ENCODE measurements around the gene UMODL1. TPM values are rescaled to one million over a fixed set of nuclear protein-coding genes. Genes with fewer than 3 reads are reported as not detected.

The UMODL1 gene
- total and polyA plus RNA-seq, 4 experiments from 2014 or later, result 0.08 to 1.1 (median 0.58) TPM; not detected in 1

DNA sequence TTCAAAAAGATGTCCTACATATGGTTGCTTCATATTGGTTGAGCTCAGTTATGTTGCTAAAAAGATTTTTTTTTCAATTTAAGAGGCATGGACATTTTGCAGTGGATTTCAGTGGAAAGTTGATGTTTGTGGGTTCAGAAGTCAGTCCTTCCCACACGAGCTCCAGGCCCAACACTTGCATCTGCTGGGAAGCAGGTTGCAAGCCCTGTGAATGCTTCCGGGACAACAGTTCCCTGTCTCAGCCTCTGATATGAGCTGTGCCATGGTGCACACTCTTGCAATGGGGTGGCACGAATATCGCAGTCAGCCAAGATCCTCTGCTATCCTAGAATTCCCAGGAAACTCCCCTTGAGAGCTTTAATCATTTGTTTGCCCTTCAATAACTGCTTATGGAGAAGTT lies 117.5 kb downstream of the UMODL1 start:
- no peak for DNase-seq
- Mint-ChIP-seq H3K27me3 (no peaks in the 10 kb centered on the region), H3K27ac (peak overlapping the region; percentile 90 to 99 (median 98)), H3K4me1 (peaks cover 40 to 79% (median 64%) of the 10 kb centered on the region in 4 donors), H3K36me3 (peaks cover 0 to 5% of the 10 kb centered on the region in 2 donors), H3K4me3 (peak overlapping the region in 7 of 8 donors; percentile 74 to 89 (median 81)), H3K9me3 (peaks cover 0 to 3% (median 0%) of the 10 kb centered on the region in 8 donors)
- Histone ChIP-seq H3K4me3 (ENCODE audit: low read length in 2 of 2) (peak overlapping the region in 1 of 2 donors; percentile 16), H3K4me1 (ENCODE audit: insufficient read depth, low read length) (peaks cover 94% of the 10 kb centered on the region), H3K27ac (ENCODE audit: low read depth, low read length) (peak overlapping the region; percentile 73), H3K36me3 (ENCODE audit: insufficient read depth, low read length) (no peaks in the 10 kb centered on the region), H3K27me3 (ENCODE audit: insufficient read depth, low read length) (no peaks in the 10 kb centered on the region), H3K9me3 (ENCODE audit: control insufficient read depth in 1 of 2, low read length in 2 of 2) (no peaks in the 10 kb centered on the region)
- ChIA-PET POLR2A (ENCODE audit: partially characterized antibody) (interaction anchor here (0.8 to 5.4 kb wide), 14 partner anchors 10 to 262 kb away, joined by 3 to 42 read pairs (median 4); partner anchors contain the start of gene ABCG1), CTCF (ENCODE audit: partially characterized antibody) (interaction anchor here (1.1 to 6.2 kb wide), 7 partner anchors 10 to 77 kb away, joined by 3 to 40 read pairs (median 5); no protein-coding TSS in a partner anchor)
- intact Hi-C loops (cut with micrococcal nuclease), result loop anchor here (1.0 kb wide), 8 partner anchors 11 to 70 kb away; no protein-coding TSS in a partner anchor

DNA sequence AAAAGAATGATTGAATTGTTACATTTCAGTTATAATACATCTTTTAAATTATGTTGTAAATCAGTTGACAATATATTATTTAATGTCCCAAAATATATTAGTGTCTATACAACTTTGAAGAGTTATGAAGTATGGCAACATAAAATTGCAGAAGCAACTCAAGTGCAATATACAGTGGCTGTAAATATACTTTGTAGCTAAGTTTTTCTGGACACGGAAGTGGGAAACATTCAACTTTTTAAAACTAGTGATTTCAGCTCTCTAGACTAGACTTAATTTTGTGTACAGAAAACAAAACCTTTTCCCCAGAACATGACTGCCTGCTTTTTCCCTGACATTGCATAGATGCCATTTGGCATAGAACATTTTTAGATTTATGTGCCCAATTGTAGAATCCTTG lies 118.3 kb downstream of the UMODL1 start:
- Mint-ChIP-seq H3K4me3 (peak overlapping the region in 3 of 8 donors; percentile 17 to 59 (median 51)), H3K27me3 (no peaks in the 10 kb centered on the region), H3K9me3 (peaks cover 0 to 3% (median 0%) of the 10 kb centered on the region in 8 donors), H3K36me3 (peaks cover 0 to 5% of the 10 kb centered on the region in 2 donors), H3K27ac (peak overlapping the region in 4 of 7 donors; percentile 24 to 99 (median 54)), H3K4me1 (peaks cover 44 to 83% (median 66%) of the 10 kb centered on the region in 4 donors)
- CTCF ChIA-PET (ENCODE audit: partially characterized antibody), result interaction anchor here (0.7 to 6.2 kb wide), 7 partner anchors 10 to 70 kb away, joined by 3 to 40 read pairs (median 5); no protein-coding TSS in a partner anchor
- no peak overlapping the region for H3K4me3 ChIP-seq (ENCODE audit: low read length in 2 of 2)
- no peak overlapping the region for H3K27ac ChIP-seq (ENCODE audit: low read depth, low read length)
- POLR2A ChIA-PET (ENCODE audit: partially characterized antibody), result interaction anchor here (0.6 to 5.4 kb wide), 6 partner anchors 9 to 267 kb away, joined by 3 to 42 read pairs (median 9); partner anchors contain the start of gene ABCG1
- no peaks in the 10 kb centered on the region for H3K9me3 ChIP-seq (ENCODE audit: control insufficient read depth in 1 of 2, low read length in 2 of 2)
- H3K27me3 ChIP-seq (ENCODE audit: insufficient read depth, low read length), result no peaks in the 10 kb centered on the region
- intact Hi-C loops (cut with micrococcal nuclease), result no loop called here
- no peak for DNase-seq
- no peaks in the 10 kb centered on the region for H3K36me3 ChIP-seq (ENCODE audit: insufficient read depth, low read length)
- H3K4me1 ChIP-seq (ENCODE audit: insufficient read depth, low read length), result peaks cover 89% of the 10 kb centered on the region

GRCh38 chr21:42189860-42190485 lies 118.9 kb downstream of the UMODL1 start:
- peak overlapping the region in 3 of 8 donors; percentile 17 to 59 (median 51) for H3K4me3 Mint-ChIP-seq

DNA sequence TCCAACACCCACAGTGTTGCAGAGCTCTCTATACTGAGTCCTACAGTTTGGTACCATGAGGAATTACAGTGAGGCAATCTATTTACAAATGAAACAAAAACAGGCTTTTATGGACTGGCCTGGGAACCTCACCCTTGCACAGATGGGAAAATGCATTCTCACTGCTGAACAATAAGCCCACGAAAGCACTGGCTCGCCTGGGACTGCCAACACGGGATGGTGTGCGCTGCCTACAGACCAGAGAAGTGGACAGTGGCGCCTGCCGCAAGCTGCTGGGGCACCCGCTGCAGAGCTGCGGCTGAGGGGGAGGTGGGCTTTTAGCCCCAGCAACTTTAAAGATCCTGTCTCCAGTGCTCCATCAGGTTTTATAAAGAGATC lies 119.4 kb downstream of the UMODL1 start:
- Mint-ChIP-seq H3K27me3 (no peaks in the 10 kb centered on the region), H3K9me3 (peaks cover 0 to 3% (median 0%) of the 10 kb centered on the region in 8 donors), H3K27ac (peak overlapping the region in 1 of 7 donors; percentile 56), H3K36me3 (peaks cover 0 to 5% of the 10 kb centered on the region in 2 donors), H3K4me1 (peaks cover 46 to 82% (median 64%) of the 10 kb centered on the region in 4 donors), H3K4me3 (peak overlapping the region in 2 of 8 donors; percentile 17 to 39)
- no peaks in the 10 kb centered on the region for H3K9me3 ChIP-seq (ENCODE audit: control insufficient read depth in 1 of 2, low read length in 2 of 2)
- intact Hi-C loops (cut with micrococcal nuclease), result no loop called here
- POLR2A ChIA-PET (ENCODE audit: partially characterized antibody), result interaction anchor here (1.1 to 5.4 kb wide), 3 partner anchors 8 to 44 kb away, joined by 3 to 42 read pairs (median 9); no protein-coding TSS in a partner anchor
- H3K36me3 ChIP-seq (ENCODE audit: insufficient read depth, low read length), result no peaks in the 10 kb centered on the region
- no peak overlapping the region for H3K27ac ChIP-seq (ENCODE audit: low read depth, low read length)
- CTCF ChIA-PET (ENCODE audit: partially characterized antibody), result interaction anchor here (1.1 to 2.1 kb wide), 4 partner anchors 9 to 69 kb away, joined by 3 to 7 read pairs (median 5); no protein-coding TSS in a partner anchor
- H3K4me3 ChIP-seq (ENCODE audit: low read length in 2 of 2), result no peak overlapping the region
- DNase-seq, result no peak
- peaks cover 81% of the 10 kb centered on the region for H3K4me1 ChIP-seq (ENCODE audit: insufficient read depth, low read length)
- H3K27me3 ChIP-seq (ENCODE audit: insufficient read depth, low read length), result no peaks in the 10 kb centered on the region

More at GRCh38 chr21:42189860-42190485, 118.9 kb downstream of the UMODL1 start:
- CTCF ChIA-PET (ENCODE audit: partially characterized antibody), result interaction anchor here (0.7 to 6.2 kb wide), 5 partner anchors 9 to 70 kb away, joined by 3 to 40 read pairs (median 5); no protein-coding TSS in a partner anchor
- Mint-ChIP-seq H3K27me3 (no peaks in the 10 kb centered on the region), H3K27ac (peak overlapping the region in 5 of 7 donors; percentile 15 to 78 (median 29)), H3K36me3 (peaks cover 0 to 5% of the 10 kb centered on the region in 2 donors), H3K9me3 (peaks cover 0 to 3% (median 0%) of the 10 kb centered on the region in 8 donors), H3K4me1 (peaks cover 44 to 83% (median 65%) of the 10 kb centered on the region in 4 donors)
- no peaks in the 10 kb centered on the region for H3K27me3 ChIP-seq (ENCODE audit: insufficient read depth, low read length)
- no peak overlapping the region for H3K4me3 ChIP-seq (ENCODE audit: low read length in 2 of 2)
- intact Hi-C loops (cut with micrococcal nuclease), result no loop called here
- peaks cover 85% of the 10 kb centered on the region for H3K4me1 ChIP-seq (ENCODE audit: insufficient read depth, low read length)
- no peak overlapping the region for H3K27ac ChIP-seq (ENCODE audit: low read depth, low read length)
- DNase-seq, result no peak
- POLR2A ChIA-PET (ENCODE audit: partially characterized antibody), result interaction anchor here (0.6 to 5.4 kb wide), 4 partner anchors 9 to 268 kb away, joined by 3 to 42 read pairs (median 6); no protein-coding TSS in a partner anchor
- no peaks in the 10 kb centered on the region for H3K36me3 ChIP-seq (ENCODE audit: insufficient read depth, low read length)
- no peaks in the 10 kb centered on the region for H3K9me3 ChIP-seq (ENCODE audit: control insufficient read depth in 1 of 2, low read length in 2 of 2)

- peaks cover 75% of the 10 kb centered on the region for H3K4me1 ChIP-seq (ENCODE audit: insufficient read depth, low read length)
These were observed 119.9 kb downstream of the UMODL1 start for GRCh38 chr21:42191064-42191463.

GRCh38 chr21:42191696-42192595 lies 120.8 kb downstream of the UMODL1 start:
- Histone ChIP-seq H3K27me3 (ENCODE audit: insufficient read depth, low read length) (no peaks in the 10 kb centered on the region), H3K27ac (ENCODE audit: low read depth, low read length) (no peak overlapping the region), H3K36me3 (ENCODE audit: insufficient read depth, low read length) (no peaks in the 10 kb centered on the region), H3K4me1 (ENCODE audit: insufficient read depth, low read length) (peaks cover 66% of the 10 kb centered on the region), H3K4me3 (ENCODE audit: low read length in 2 of 2) (no peak overlapping the region), H3K9me3 (ENCODE audit: control insufficient read depth in 1 of 2, low read length in 2 of 2) (no peaks in the 10 kb centered on the region)
- Mint-ChIP-seq H3K27me3 (no peaks in the 10 kb centered on the region), H3K27ac (peak overlapping the region in 5 of 7 donors; percentile 13 to 68 (median 57)), H3K4me1 (peaks cover 46 to 72% (median 51%) of the 10 kb centered on the region in 4 donors), H3K9me3 (peaks cover 0 to 2% (median 0%) of the 10 kb centered on the region in 8 donors), H3K4me3 (peak overlapping the region in 2 of 8 donors; percentile 52 to 75), H3K36me3 (no peaks in the 10 kb centered on the region)
- DNase-seq, result no peak
- CTCF ChIA-PET (ENCODE audit: partially characterized antibody), result interaction anchor here (0.8 to 1.5 kb wide), 2 partner anchors 46 to 68 kb away, joined by 3 to 7 read pairs; no protein-coding TSS in a partner anchor
- POLR2A ChIA-PET (ENCODE audit: partially characterized antibody), result interaction anchor here (0.7 to 5.4 kb wide), 7 partner anchors 10 to 67 kb away, joined by 3 to 42 read pairs (median 8); partner anchors contain the start of gene ABCG1
- intact Hi-C loops (cut with micrococcal nuclease), result no loop called here

More at GRCh38 chr21:42191064-42191463, 119.9 kb downstream of the UMODL1 start:
- Histone ChIP-seq H3K9me3 (ENCODE audit: control insufficient read depth in 1 of 2, low read length in 2 of 2) (no peaks in the 10 kb centered on the region), H3K36me3 (ENCODE audit: insufficient read depth, low read length) (no peaks in the 10 kb centered on the region), H3K27ac (ENCODE audit: low read depth, low read length) (no peak overlapping the region), H3K27me3 (ENCODE audit: insufficient read depth, low read length) (no peaks in the 10 kb centered on the region), H3K4me3 (ENCODE audit: low read length in 2 of 2) (no peak overlapping the region)
- ChIA-PET CTCF (ENCODE audit: partially characterized antibody) (interaction anchor here (0.8 to 1.5 kb wide), 2 partner anchors 45 to 68 kb away, joined by 3 to 7 read pairs; no protein-coding TSS in a partner anchor), POLR2A (ENCODE audit: partially characterized antibody) (interaction anchor here (1.1 to 5.4 kb wide), 3 partner anchors 8 to 43 kb away, joined by 3 to 42 read pairs (median 9); no protein-coding TSS in a partner anchor)
- DNase-seq, result no peak
- peaks cover 48 to 80% (median 58%) of the 10 kb centered on the region in 4 donors for H3K4me1 Mint-ChIP-seq
- peaks cover 0 to 2% (median 0%) of the 10 kb centered on the region in 8 donors for H3K9me3 Mint-ChIP-seq
- H3K36me3 Mint-ChIP-seq, result peaks cover 0 to 5% of the 10 kb centered on the region in 2 donors
- H3K27me3 Mint-ChIP-seq, result no peaks in the 10 kb centered on the region
- H3K4me3 Mint-ChIP-seq, result peak overlapping the region in 1 of 8 donors; percentile 52
- H3K27ac Mint-ChIP-seq, result peak overlapping the region in 2 of 7 donors; percentile 29 to 57
- intact Hi-C loops (cut with micrococcal nuclease), result no loop called here

Measured in CD4-positive, alpha-beta memory T cell (primary cell).